ENCODE data around the gene SF3B2.

DNA sequence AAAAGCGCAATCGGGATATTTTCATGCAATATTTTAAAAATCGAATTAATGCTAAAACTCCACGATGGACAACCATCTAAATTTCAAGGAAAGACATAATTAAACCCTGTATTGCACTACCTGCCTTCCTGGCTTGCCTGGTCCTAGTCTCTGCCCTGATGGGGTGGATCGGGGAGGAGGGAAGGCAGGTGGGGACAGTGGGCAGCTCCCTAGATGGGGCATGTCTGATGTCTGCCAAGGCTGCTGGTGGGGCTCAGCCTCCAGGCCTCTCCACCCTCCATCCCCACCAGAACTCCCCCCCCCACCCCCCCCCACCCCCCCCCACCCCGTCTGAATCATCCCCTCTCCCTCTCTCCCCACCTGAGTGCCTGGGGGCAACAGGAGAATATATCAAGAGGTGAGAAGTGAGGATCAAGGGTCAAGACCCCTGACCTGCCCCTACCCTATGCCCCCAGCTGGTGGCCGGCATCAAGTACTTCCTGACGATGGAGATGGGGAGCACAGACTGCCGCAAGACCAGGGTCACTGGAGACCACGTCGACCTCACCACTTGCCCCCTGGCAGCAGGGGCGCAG, 39.7 kb upstream of the SF3B2 start:
- TF ChIP-seq, protein P1, sequence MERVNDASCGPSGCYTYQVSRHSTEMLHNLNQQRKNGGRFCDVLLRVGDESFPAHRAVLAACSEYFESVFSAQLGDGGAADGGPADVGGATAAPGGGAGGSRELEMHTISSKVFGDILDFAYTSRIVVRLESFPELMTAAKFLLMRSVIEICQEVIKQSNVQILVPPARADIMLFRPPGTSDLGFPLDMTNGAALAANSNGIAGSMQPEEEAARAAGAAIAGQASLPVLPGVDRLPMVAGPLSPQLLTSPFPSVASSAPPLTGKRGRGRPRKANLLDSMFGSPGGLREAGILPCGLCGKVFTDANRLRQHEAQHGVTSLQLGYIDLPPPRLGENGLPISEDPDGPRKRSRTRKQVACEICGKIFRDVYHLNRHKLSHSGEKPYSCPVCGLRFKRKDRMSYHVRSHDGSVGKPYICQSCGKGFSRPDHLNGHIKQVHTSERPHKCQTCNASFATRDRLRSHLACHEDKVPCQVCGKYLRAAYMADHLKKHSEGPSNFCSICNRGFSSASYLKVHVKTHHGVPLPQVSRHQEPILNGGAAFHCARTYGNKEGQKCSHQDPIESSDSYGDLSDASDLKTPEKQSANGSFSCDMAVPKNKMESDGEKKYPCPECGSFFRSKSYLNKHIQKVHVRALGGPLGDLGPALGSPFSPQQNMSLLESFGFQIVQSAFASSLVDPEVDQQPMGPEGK (CRISPR knock-in tag; IDR thresholded peaks at IDR 0.05; ENCODE audit: borderline replicate concordance), result no peak
- TF ChIP-seq OSR1 (CRISPR knock-in tag; IDR thresholded peaks at IDR 0.05) (no peak), PPARA (CRISPR knock-in tag; IDR thresholded peaks at IDR 0.05; ENCODE audit: borderline replicate concordance) (no peak), CSDC2 (CRISPR knock-in tag; IDR thresholded peaks at IDR 0.05) (no peak), TCF4 (CRISPR knock-in tag; IDR thresholded peaks at IDR 0.05; ENCODE audit: borderline replicate concordance) (no peak), ZNF565 (CRISPR knock-in tag; conservative IDR thresholded peaks at IDR 0.05; ENCODE audit: low read depth) (no peak), ZFP30 (CRISPR knock-in tag; IDR thresholded peaks at IDR 0.05) (no peak), ARNTL (CRISPR knock-in tag; IDR thresholded peaks at IDR 0.05; ENCODE audit: borderline replicate concordance, low read depth) (no peak)
- TF ChIP-seq, protein P2, sequence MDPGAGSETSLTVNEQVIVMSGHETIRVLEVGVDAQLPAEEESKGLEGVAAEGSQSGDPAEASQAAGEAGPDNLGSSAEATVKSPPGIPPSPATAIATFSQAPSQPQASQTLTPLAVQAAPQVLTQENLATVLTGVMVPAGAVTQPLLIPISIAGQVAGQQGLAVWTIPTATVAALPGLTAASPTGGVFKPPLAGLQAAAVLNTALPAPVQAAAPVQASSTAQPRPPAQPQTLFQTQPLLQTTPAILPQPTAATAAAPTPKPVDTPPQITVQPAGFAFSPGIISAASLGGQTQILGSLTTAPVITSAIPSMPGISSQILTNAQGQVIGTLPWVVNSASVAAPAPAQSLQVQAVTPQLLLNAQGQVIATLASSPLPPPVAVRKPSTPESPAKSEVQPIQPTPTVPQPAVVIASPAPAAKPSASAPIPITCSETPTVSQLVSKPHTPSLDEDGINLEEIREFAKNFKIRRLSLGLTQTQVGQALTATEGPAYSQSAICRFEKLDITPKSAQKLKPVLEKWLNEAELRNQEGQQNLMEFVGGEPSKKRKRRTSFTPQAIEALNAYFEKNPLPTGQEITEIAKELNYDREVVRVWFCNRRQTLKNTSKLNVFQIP (CRISPR knock-in tag; IDR thresholded peaks at IDR 0.05; ENCODE audit: borderline replicate concordance, low read depth), result no peak
- TF ChIP-seq, protein P3, sequence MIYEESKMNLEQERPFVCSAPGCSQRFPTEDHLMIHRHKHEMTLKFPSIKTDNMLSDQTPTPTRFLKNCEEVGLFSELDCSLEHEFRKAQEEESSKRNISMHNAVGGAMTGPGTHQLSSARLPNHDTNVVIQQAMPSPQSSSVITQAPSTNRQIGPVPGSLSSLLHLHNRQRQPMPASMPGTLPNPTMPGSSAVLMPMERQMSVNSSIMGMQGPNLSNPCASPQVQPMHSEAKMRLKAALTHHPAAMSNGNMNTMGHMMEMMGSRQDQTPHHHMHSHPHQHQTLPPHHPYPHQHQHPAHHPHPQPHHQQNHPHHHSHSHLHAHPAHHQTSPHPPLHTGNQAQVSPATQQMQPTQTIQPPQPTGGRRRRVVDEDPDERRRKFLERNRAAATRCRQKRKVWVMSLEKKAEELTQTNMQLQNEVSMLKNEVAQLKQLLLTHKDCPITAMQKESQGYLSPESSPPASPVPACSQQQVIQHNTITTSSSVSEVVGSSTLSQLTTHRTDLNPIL (CRISPR knock-in tag; IDR thresholded peaks at IDR 0.05; ENCODE audit: low read depth), result no peak
- TF ChIP-seq, protein P4, sequence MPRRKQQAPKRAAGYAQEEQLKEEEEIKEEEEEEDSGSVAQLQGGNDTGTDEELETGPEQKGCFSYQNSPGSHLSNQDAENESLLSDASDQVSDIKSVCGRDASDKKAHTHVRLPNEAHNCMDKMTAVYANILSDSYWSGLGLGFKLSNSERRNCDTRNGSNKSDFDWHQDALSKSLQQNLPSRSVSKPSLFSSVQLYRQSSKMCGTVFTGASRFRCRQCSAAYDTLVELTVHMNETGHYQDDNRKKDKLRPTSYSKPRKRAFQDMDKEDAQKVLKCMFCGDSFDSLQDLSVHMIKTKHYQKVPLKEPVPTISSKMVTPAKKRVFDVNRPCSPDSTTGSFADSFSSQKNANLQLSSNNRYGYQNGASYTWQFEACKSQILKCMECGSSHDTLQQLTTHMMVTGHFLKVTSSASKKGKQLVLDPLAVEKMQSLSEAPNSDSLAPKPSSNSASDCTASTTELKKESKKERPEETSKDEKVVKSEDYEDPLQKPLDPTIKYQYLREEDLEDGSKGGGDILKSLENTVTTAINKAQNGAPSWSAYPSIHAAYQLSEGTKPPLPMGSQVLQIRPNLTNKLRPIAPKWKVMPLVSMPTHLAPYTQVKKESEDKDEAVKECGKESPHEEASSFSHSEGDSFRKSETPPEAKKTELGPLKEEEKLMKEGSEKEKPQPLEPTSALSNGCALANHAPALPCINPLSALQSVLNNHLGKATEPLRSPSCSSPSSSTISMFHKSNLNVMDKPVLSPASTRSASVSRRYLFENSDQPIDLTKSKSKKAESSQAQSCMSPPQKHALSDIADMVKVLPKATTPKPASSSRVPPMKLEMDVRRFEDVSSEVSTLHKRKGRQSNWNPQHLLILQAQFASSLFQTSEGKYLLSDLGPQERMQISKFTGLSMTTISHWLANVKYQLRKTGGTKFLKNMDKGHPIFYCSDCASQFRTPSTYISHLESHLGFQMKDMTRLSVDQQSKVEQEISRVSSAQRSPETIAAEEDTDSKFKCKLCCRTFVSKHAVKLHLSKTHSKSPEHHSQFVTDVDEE (CRISPR knock-in tag; IDR thresholded peaks at IDR 0.05), result no peak
